Adipocyte (in vitro differentiated cells): ENCODE data around the gene FREM1.

Source experiments
- DNase-seq: peaks from one replicate; pipeline ENCODE4 v3.0.0-alpha.2; 2015; ENCODE audit warnings: low read depth
- H3K27me3 ChIP-seq: replicated peaks from 2 replicates; pipeline ENCODE4 v1.7.0; 2013; ENCODE audit warnings: mild to moderate bottlenecking, low read length, moderate library complexity; ENCODE audit not compliant: control insufficient read depth, insufficient read depth
- H3K36me3 ChIP-seq: 2 replicates; pipeline ENCODE4 v1.7.0; 2013; ENCODE audit warnings: low read length, mild to moderate bottlenecking, moderate library complexity; ENCODE audit not compliant: control insufficient read depth, insufficient read depth, severe bottlenecking
- H3K4me1 ChIP-seq: 2 replicates; pipeline ENCODE4 v1.7.0; 2013; ENCODE audit warnings: mild to moderate bottlenecking, low read length, moderate library complexity; ENCODE audit not compliant: control insufficient read depth, insufficient read depth
- H3K4me3 ChIP-seq: 2 replicates; pipeline ENCODE4 v1.7.0; 2013; ENCODE audit warnings: mild to moderate bottlenecking, low read length, moderate library complexity
- H3K9ac ChIP-seq: 2 replicates; pipeline ENCODE4 v1.7.0; 2013; ENCODE audit warnings: mild to moderate bottlenecking, low read length, moderate library complexity
- H3K9me3 ChIP-seq: 2 replicates; pipeline ENCODE4 v1.7.0; 2013; ENCODE audit warnings: mild to moderate bottlenecking, low read length, moderate library complexity; ENCODE audit not compliant: control insufficient read depth

FREM1 gene

GRCh38 chr9:14813336-14814248, 96.6 kb downstream of the FREM1 start:
- no peak overlapping the region for H3K4me3 ChIP-seq
- peak; percentile 47 for DNase-seq

GRCh38 chr9:14812806-14813205, 97.4 kb downstream of the FREM1 start:
- no peak overlapping the region for H3K9ac ChIP-seq
- DNase-seq = no peak
- no peak overlapping the region for H3K4me3 ChIP-seq
- H3K27me3 ChIP-seq = no peaks in the 10 kb centered on the region
- no peaks in the 10 kb centered on the region for H3K9me3 ChIP-seq
- no peaks in the 10 kb centered on the region for H3K36me3 ChIP-seq
- no peaks in the 10 kb centered on the region for H3K4me1 ChIP-seq

More at GRCh38 chr9:14813336-14814248, 96.6 kb downstream of the FREM1 start:
- Histone ChIP-seq H3K36me3 (no peaks in the 10 kb centered on the region), H3K9me3 (no peaks in the 10 kb centered on the region), H3K4me1 (no peaks in the 10 kb centered on the region), H3K9ac (no peak overlapping the region), H3K27me3 (no peaks in the 10 kb centered on the region)

- Histone ChIP-seq H3K9me3 (no peaks in the 10 kb centered on the region), H3K4me3 (no peak overlapping the region), H3K36me3 (no peaks in the 10 kb centered on the region), H3K4me1 (no peaks in the 10 kb centered on the region), H3K27me3 (no peaks in the 10 kb centered on the region), H3K9ac (no peak overlapping the region)
- no peak for DNase-seq
Observed at GRCh38 chr9:14811844-14812243, 98.4 kb downstream of the FREM1 start.

GRCh38 chr9:14806941-14807520, 103.2 kb downstream of the FREM1 start:
- no peak overlapping the region for H3K9ac ChIP-seq
- no peaks in the 10 kb centered on the region for H3K27me3 ChIP-seq
- no peak overlapping the region for H3K4me3 ChIP-seq
- H3K4me1 ChIP-seq = no peaks in the 10 kb centered on the region
- DNase-seq = peak; percentile 31
- no peaks in the 10 kb centered on the region for H3K9me3 ChIP-seq
- H3K36me3 ChIP-seq = no peaks in the 10 kb centered on the region

- H3K9me3 ChIP-seq = no peaks in the 10 kb centered on the region
- no peak overlapping the region for H3K9ac ChIP-seq
- H3K36me3 ChIP-seq = no peaks in the 10 kb centered on the region
- H3K4me3 ChIP-seq = no peak overlapping the region
- H3K27me3 ChIP-seq = no peaks in the 10 kb centered on the region
- H3K4me1 ChIP-seq = no peaks in the 10 kb centered on the region
- DNase-seq = no peak
Observed at GRCh38 chr9:14799030-14799429, 111.2 kb downstream of the FREM1 start.

- Histone ChIP-seq H3K4me1 (no peaks in the 10 kb centered on the region), H3K9me3 (no peaks in the 10 kb centered on the region), H3K9ac (no peak overlapping the region), H3K27me3 (no peaks in the 10 kb centered on the region), H3K36me3 (no peaks in the 10 kb centered on the region), H3K4me3 (no peak overlapping the region)
- no peak for DNase-seq
Observed at GRCh38 chr9:14797435-14797834, 112.8 kb downstream of the FREM1 start.

GRCh38 chr9:14793389-14793788, 116.8 kb downstream of the FREM1 start:
- Histone ChIP-seq H3K4me3 (no peak overlapping the region), H3K27me3 (no peaks in the 10 kb centered on the region), H3K9ac (no peak overlapping the region), H3K4me1 (no peaks in the 10 kb centered on the region), H3K9me3 (no peaks in the 10 kb centered on the region), H3K36me3 (no peaks in the 10 kb centered on the region)
- no peak for DNase-seq

- no peak overlapping the region for H3K4me3 ChIP-seq
- H3K36me3 ChIP-seq = no peaks in the 10 kb centered on the region
- H3K4me1 ChIP-seq = no peaks in the 10 kb centered on the region
- H3K9me3 ChIP-seq = no peaks in the 10 kb centered on the region
- H3K9ac ChIP-seq = no peak overlapping the region
- no peaks in the 10 kb centered on the region for H3K27me3 ChIP-seq
- no peak for DNase-seq
Observed at GRCh38 chr9:14790628-14791027, 119.6 kb downstream of the FREM1 start.

- Histone ChIP-seq H3K36me3 (no peaks in the 10 kb centered on the region), H3K4me3 (no peak overlapping the region)
Observed at GRCh38 chr9:14788846-14789245, 121.4 kb downstream of the FREM1 start.

GRCh38 chr9:14783358-14783757, 126.9 kb downstream of the FREM1 start:
- H3K9me3 ChIP-seq = no peaks in the 10 kb centered on the region
- no peak for DNase-seq
- no peaks in the 10 kb centered on the region for H3K27me3 ChIP-seq
- H3K4me3 ChIP-seq = no peak overlapping the region
- no peaks in the 10 kb centered on the region for H3K36me3 ChIP-seq
- no peaks in the 10 kb centered on the region for H3K4me1 ChIP-seq
- no peak overlapping the region for H3K9ac ChIP-seq

More at GRCh38 chr9:14788846-14789245, 121.4 kb downstream of the FREM1 start:
- H3K9ac ChIP-seq = no peak overlapping the region
- no peaks in the 10 kb centered on the region for H3K9me3 ChIP-seq
- no peaks in the 10 kb centered on the region for H3K27me3 ChIP-seq
- H3K4me1 ChIP-seq = no peaks in the 10 kb centered on the region
- DNase-seq = no peak

- Histone ChIP-seq H3K9me3 (no peaks in the 10 kb centered on the region), H3K27me3 (no peaks in the 10 kb centered on the region), H3K36me3 (no peaks in the 10 kb centered on the region), H3K4me1 (no peaks in the 10 kb centered on the region), H3K9ac (no peak overlapping the region), H3K4me3 (no peak overlapping the region)
- DNase-seq = no peak
Observed at GRCh38 chr9:14782286-14783051, 127.8 kb downstream of the FREM1 start.
